D721Med (cell line): ENCODE data around the gene MLF1.

Experiments
- DNase-seq: peaks from one replicate; pipeline ENCODE4 v3.0.0; 2011; ENCODE audit warnings: low spot score; ENCODE audit not compliant: insufficient read length
- FAIRE-seq: peaks from 2 replicates; lab custom pipeline; 2011; peaks lifted over from hg19 to GRCh38; lab: Jason Lieb, UNC
- TF ChIP-seq, protein P1 (sequence below): IDR thresholded peaks from 2 replicates; pipeline ENCODE4 v1.5.1; 2012; ENCODE audit warnings: mild to moderate bottlenecking, control low read depth; ENCODE audit not compliant: insufficient read depth; ENCODE audit errors: missing control alignments

The MLF1 gene

DNA sequence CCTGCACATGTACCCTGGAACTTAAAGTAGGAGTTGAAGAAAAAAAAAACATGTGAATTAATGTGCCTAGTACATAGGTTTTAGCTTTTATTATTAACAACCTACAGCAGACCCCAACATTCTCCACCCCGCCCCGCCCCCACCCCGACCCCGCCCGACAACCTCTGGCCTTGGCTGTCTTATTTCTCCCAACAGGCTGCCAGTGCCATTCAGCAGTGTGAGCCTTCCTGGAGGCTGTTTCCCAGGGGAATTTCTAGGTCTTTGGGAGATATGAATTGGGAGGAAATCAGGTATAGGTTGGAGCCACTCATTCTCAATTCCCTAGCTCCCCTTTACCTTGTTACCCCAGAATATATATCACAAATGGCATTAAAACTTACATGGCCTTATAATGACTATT lies 8.3 kb upstream of the MLF1 start:
- no peak for DNase-seq
- TF ChIP-seq, protein P1, sequence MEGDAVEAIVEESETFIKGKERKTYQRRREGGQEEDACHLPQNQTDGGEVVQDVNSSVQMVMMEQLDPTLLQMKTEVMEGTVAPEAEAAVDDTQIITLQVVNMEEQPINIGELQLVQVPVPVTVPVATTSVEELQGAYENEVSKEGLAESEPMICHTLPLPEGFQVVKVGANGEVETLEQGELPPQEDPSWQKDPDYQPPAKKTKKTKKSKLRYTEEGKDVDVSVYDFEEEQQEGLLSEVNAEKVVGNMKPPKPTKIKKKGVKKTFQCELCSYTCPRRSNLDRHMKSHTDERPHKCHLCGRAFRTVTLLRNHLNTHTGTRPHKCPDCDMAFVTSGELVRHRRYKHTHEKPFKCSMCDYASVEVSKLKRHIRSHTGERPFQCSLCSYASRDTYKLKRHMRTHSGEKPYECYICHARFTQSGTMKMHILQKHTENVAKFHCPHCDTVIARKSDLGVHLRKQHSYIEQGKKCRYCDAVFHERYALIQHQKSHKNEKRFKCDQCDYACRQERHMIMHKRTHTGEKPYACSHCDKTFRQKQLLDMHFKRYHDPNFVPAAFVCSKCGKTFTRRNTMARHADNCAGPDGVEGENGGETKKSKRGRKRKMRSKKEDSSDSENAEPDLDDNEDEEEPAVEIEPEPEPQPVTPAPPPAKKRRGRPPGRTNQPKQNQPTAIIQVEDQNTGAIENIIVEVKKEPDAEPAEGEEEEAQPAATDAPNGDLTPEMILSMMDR, result no peak
- FAIRE-seq, result no peak

DNA sequence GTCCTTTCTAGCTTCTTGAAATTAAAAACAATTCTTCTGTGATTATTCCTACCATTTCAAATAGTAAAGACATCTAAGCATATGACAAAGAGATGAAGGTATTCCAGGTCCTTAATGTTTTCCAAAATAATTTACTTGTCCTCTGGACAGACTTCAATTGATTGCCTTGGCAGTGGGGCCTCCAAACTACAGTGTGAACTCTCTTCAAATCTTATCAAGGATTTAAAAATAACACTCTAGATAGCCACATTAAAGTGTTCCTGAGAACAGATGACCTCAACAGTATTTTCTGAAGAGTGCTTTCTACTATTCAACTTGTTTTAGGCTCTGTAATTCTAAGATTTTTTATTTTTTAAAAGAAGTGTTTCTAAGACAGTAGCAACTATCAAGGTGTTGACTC lies 7.9 kb upstream of the MLF1 start:
- TF ChIP-seq, protein P1, result no peak
- FAIRE-seq (no peak), DNase-seq (no peak)

GRCh38 chr3:158565076-158565475 lies 5.9 kb upstream of the MLF1 start:
- FAIRE-seq (no peak), DNase-seq (no peak)
- TF ChIP-seq, protein P1, result no peak

GRCh38 chr3:158568784-158569183 lies 2.2 kb upstream of the MLF1 start:
- DNase-seq, result no peak
- TF ChIP-seq, protein P1, result no peak
- FAIRE-seq, result no peak

DNA sequence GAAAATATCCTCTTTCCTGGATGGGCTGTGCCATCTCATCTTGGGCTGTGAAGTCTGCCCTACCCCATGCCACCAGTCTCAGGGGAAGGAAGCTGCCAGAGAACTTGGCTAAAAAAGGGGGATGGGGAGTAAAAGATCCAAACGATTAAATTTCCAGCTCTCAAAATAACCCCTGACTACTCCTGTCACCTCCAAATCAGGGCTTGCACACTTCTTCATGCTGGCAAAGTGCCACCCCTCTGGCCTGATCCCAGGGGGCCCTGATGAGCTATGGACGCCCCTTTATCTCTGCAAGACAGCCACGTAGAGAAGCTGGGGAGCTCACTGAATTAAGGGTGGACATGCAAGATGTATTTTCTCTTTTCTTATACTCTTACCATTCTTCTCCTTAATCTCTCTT lies 1.2 kb upstream of the MLF1 start:
- TF ChIP-seq, protein P1, result no peak
- DNase-seq (no peak), FAIRE-seq (no peak)

DNA sequence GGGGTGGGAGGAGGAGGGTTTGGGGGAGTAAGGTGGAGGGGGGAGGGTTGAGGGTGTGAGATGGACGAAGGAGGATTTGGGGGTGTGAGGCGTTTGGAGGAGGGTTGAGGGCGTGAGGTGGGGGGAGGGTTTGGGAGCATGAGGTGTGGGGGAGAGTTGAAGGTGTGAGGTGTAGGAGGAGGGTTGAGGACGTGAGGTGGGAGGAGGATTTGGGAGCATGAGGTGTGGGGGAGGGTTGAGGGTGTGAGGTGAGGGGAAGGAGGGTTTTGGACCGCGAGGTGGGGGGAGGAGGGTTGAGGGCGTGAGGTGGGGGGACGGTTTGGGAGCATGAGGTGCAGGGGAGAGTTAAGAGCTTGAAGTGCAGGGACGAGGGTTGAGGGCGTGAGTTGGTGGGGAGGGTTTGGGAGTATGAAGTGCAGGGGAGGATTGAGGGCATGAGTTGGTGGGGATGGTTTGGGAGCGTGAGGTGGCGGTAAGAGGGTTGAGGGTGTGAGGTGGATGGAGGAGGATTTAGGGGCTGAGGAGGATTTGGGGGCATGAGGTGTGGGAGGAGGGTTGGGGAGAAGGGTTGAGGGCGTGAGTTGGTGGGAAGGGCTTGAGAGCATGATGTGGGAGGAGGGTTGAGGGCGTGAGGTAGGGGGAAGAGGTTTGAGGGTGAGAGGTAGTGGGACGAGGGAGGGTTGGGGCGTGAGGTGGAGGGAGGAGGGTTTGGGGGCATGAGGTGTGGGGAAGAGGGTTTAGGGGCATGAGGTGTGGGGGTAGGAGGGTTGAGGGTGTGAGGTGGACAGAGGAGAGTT lies 1.2 kb downstream of the MLF1 start:
- TF ChIP-seq, protein P1, result no peak
- FAIRE-seq, result no peak

GRCh38 chr3:158572766-158573060 lies 1.7 kb downstream of the MLF1 start:
- TF ChIP-seq, protein P1, result no peak
- FAIRE-seq, result no peak

More for the DNA sequence above, 1.2 kb downstream of the MLF1 start:
- no peak for DNase-seq

More at GRCh38 chr3:158572766-158573060, 1.7 kb downstream of the MLF1 start:
- no peak for DNase-seq
